ENCODE measurements around the gene FGF10. TPM values are rescaled to one million over a fixed set of nuclear protein-coding genes. Genes with fewer than 3 reads are reported as not detected.

The FGF10 gene
- total RNA-seq (2022; extraction: Qiagen RNA extraction; ENCODE audit: low read depth): not detected in 5 replicates

GRCh38 chr5:44389090-44389822 lies at the start of gene FGF10:
FGF10 (minus strand) TSS chr5:44389420; CDS start chr5:44388682, 738 bp downstream.

